GM21360 (cell line): ENCODE results near the gene SPDYE3.

Experiments used
- ATAC-seq: cut with Tn5 transposase; IDR thresholded peaks from one replicate; pipeline ENCODE4 v1.9.1; 2021; ENCODE audit warnings: mild to moderate bottlenecking, moderate library complexity; ENCODE audit not compliant: unreplicated experiment

Gene SPDYE3

GRCh38 chr7:100369105-100369504 is 61.6 kb downstream of the SPDYE3 start:
- peak; percentile 39 for ATAC-seq

GRCh38 chr7:100370303-100370702 is 62.8 kb downstream of the SPDYE3 start:
- no peak for ATAC-seq

DNA sequence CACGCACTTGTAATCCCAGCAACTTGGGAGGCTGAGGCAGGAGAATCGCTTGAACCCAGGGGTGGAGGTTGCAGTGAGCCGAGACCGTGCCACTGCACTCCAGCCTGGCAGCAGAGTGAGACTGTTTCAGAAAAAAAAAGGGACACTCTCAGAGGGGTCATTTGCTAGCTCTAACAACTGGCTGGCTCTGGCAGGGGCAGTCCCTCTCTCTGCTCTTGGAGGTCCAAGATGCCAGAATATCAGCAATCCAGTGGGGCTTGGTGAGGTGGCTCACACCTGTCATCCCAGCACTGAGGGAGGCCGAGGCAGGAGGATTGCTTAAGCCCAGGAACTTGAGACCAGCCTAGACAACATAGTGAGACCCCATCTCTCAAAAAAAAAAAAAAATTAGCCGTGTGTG is 63.2 kb downstream of the SPDYE3 start:
- no peak for ATAC-seq

DNA sequence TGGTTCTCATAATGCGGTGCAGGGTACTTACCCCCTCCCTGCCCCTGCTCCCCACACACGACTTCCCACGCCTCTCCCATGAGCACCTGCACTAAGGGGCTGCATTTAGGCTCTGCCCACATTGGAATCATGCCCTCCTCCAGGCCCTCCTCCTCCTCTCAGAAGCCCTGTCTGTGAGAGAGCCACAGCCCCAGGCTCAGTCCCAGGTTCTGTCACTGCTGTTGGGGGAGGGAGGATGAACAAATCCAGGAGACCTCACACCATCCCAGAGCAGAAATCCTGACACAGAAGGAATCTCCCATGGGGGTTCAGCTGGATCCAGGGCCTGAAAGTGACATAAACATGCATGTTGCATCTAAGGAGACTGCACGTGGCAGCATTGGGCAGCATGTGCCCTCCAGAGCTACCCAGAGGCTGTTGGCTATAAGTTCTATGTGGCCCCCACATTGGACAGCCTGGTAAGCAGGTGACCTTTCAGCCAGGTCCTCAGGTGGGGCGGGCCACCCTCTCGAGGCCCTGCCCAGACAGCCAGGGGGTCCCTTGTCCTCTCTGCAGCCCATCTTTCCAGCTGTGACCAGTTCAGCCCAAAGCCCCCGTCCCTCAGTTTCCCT is 64.2 kb downstream of the SPDYE3 start:
- ATAC-seq, result no peak
